Brain microvascular endothelial cell (primary cell): ENCODE measurements around the gene TUBB3.
"Not testable (repeated sequence)": the region's sequence is repeated elsewhere in the genome, so short reads cannot be mapped to it uniquely, and the experiment has no call there.

ENCODE experiments used
- DNase-seq: peaks from one replicate; pipeline ENCODE4 v3.0.0-alpha.2; 2020
- H3K27ac ChIP-seq: fragments of 250-450 bp; sonication (Bioruptor Pico); 2 replicates; pipeline ENCODE4 v1.5.1; 2020; ENCODE audit warnings: mild to moderate bottlenecking, moderate library complexity
- H3K27me3 ChIP-seq: fragments of 250-450 bp; sonication (Bioruptor Pico); replicated peaks from 2 replicates; pipeline ENCODE4 v1.5.1; 2020; ENCODE audit warnings: mild to moderate bottlenecking
- H3K36me3 ChIP-seq: fragments of 250-450 bp; sonication (Bioruptor Pico); replicated peaks from 2 replicates; pipeline ENCODE4 v1.5.1; 2020; ENCODE audit warnings: mild to moderate bottlenecking
- H3K4me3 ChIP-seq: 2 replicates; pipeline ENCODE4 v1.5.1; 2011; ENCODE audit warnings: low read depth, mild to moderate bottlenecking, control low read depth, low read length, moderate library complexity
- in situ Hi-C: cut with HindIII; loops from 2 replicates; pipeline ENCODE4 v1.10.0; 2017; ENCODE audit warnings: low sequenced_read_pairs, low pct_ligation_motif_present
- TF ChIP-seq, protein P1 (sequence below): IDR thresholded peaks from 2 replicates; pipeline ENCODE4 v1.5.1; 2011; ENCODE audit warnings: low read depth, mild to moderate bottlenecking, moderate library complexity, low read length, control low read depth, inconsistent platforms; ENCODE audit errors: missing control alignments

The TUBB3 gene

DNA sequence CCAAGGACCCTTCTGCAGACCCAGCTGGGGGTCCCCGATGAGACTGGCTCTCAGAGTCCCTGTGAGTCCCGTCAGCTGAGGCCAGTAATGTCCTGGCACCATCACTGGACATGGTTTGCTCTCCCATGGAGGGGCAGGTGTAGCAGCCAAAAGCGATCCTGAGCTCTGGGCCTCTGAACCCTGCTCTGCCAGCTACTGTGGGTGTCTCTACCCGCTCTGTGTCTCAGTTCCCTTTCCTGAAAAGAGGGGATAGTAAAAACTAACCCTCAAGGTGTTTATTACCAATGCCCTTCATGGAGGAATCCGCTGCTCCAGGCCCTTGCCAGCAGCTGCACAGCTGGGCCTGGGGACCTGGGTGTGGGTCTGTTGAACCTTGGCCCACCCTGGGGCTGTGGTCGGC, 8.8 kb downstream of the TUBB3 start:
- TF ChIP-seq, protein P1, sequence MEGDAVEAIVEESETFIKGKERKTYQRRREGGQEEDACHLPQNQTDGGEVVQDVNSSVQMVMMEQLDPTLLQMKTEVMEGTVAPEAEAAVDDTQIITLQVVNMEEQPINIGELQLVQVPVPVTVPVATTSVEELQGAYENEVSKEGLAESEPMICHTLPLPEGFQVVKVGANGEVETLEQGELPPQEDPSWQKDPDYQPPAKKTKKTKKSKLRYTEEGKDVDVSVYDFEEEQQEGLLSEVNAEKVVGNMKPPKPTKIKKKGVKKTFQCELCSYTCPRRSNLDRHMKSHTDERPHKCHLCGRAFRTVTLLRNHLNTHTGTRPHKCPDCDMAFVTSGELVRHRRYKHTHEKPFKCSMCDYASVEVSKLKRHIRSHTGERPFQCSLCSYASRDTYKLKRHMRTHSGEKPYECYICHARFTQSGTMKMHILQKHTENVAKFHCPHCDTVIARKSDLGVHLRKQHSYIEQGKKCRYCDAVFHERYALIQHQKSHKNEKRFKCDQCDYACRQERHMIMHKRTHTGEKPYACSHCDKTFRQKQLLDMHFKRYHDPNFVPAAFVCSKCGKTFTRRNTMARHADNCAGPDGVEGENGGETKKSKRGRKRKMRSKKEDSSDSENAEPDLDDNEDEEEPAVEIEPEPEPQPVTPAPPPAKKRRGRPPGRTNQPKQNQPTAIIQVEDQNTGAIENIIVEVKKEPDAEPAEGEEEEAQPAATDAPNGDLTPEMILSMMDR = no peak
- Histone ChIP-seq H3K4me3 (no peak overlapping the region), H3K27ac (no peak overlapping the region), H3K36me3 (peaks cover 75% of the 10 kb centered on the region), H3K27me3 (no peaks in the 10 kb centered on the region)
- in situ Hi-C loops = no loop called here
- DNase-seq = no peak

DNA sequence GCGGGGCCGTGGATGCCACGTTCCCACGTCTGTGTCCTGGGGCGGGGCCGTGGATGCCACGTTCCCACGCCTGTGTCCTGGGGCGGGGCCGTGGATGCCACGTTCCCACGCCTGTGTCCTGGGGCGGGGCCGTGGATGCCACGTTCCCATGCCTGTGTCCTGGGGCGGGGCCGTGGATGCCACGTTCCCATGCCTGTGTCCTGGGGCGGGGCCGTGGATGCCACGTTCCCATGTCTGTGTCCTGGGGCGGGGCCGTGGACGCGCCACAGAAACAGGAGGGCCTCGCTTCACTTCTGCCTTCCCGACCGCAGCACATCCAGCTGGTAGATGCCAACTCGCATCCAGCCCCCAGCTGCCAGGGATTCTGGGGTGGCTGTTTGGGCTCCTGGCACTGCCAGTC, 10.9 kb downstream of the TUBB3 start:
- in situ Hi-C loops, H3K4me3 ChIP-seq, DNase-seq, H3K27ac ChIP-seq, H3K27me3 ChIP-seq: not testable (repeated sequence)
- peaks cover 71% of the 10 kb centered on the region for H3K36me3 ChIP-seq

DNA sequence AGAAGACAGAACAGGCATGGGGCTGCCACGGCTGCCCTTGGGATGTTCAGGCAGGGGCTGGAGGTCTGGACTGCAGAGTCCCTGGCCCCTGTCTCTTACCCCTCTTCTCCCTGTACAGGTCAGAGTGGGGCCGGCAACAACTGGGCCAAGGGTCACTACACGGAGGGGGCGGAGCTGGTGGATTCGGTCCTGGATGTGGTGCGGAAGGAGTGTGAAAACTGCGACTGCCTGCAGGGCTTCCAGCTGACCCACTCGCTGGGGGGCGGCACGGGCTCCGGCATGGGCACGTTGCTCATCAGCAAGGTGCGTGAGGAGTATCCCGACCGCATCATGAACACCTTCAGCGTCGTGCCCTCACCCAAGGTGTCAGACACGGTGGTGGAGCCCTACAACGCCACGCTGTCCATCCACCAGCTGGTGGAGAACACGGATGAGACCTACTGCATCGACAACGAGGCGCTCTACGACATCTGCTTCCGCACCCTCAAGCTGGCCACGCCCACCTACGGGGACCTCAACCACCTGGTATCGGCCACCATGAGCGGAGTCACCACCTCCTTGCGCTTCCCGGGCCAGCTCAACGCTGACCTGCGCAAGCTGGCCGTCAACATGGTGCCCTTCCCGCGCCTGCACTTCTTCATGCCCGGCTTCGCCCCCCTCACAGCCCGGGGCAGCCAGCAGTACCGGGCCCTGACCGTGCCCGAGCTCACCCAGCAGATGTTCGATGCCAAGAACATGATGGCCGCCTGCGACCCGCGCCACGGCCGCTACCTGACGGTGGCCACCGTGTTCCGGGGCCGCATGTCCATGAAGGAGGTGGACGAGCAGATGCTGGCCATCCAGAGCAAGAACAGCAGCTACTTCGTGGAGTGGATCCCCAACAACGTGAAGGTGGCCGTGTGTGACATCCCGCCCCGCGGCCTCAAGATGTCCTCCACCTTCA, 11.7 kb downstream of the TUBB3 start:
- H3K27ac ChIP-seq = no peak overlapping the region
- no peak overlapping the region for H3K4me3 ChIP-seq
- TF ChIP-seq, protein P1 = no peak
- H3K27me3 ChIP-seq = no peaks in the 10 kb centered on the region
- H3K36me3 ChIP-seq = peaks cover 64% of the 10 kb centered on the region
- no peak for DNase-seq
- in situ Hi-C loops = no loop called here

DNA sequence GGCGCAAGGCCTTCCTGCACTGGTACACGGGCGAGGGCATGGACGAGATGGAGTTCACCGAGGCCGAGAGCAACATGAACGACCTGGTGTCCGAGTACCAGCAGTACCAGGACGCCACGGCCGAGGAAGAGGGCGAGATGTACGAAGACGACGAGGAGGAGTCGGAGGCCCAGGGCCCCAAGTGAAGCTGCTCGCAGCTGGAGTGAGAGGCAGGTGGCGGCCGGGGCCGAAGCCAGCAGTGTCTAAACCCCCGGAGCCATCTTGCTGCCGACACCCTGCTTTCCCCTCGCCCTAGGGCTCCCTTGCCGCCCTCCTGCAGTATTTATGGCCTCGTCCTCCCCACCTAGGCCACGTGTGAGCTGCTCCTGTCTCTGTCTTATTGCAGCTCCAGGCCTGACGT, 12.5 kb downstream of the TUBB3 start:
- DNase-seq, H3K27me3 ChIP-seq, in situ Hi-C loops, H3K27ac ChIP-seq, H3K4me3 ChIP-seq: not testable (repeated sequence)
- H3K36me3 ChIP-seq = peaks cover 58% of the 10 kb centered on the region

DNA sequence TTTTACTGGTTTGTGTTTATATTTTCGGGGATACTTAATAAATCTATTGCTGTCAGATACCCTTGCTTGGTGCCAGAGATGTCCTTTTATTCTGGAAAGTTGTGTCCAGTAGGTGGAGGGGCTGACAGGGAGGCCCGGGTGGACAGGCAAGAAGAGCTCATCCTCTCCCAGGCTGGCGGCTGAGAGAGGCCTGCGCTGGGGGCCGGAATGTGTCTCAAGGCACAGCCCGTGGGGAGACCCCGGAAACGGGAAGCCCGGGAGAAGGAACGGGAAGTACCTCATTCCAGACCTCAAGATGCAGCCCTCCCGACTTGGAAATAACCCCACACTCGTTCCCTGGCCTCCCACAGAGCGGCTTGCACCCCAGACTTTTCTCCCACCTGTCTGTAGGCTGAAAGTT, 12.9 kb downstream of the TUBB3 start:
- DNase-seq = no peak
- Histone ChIP-seq H3K36me3 (peaks cover 56% of the 10 kb centered on the region), H3K27me3 (no peaks in the 10 kb centered on the region), H3K4me3 (no peak overlapping the region), H3K27ac (no peak overlapping the region)
- TF ChIP-seq, protein P1 = no peak
- in situ Hi-C loops = no loop called here

DNA sequence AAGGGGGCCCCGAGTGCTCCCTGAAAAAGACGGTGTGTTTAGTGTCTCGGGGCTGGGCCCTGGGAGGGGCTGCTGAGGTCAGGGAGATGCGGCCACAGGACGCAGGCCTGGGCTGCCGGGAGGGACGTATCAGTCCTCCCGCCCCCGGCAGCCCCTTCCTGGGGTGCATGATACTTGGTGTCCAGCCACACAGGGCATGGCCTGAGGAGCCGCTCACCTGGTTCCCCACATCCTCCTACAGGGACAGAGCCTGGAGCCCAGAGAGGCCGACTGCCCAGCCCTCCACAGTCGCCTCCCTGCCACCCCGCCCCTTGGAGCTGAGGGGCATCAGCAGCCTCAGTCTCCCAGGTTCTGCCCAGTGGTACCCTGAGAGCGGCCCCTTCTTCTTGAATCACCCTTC, 13.4 kb downstream of the TUBB3 start:
- Histone ChIP-seq H3K27ac (no peak overlapping the region), H3K27me3 (no peaks in the 10 kb centered on the region), H3K4me3 (no peak overlapping the region), H3K36me3 (peaks cover 51% of the 10 kb centered on the region)
- in situ Hi-C loops = no loop called here
- no peak for DNase-seq
- TF ChIP-seq, protein P1 = no peak

DNA sequence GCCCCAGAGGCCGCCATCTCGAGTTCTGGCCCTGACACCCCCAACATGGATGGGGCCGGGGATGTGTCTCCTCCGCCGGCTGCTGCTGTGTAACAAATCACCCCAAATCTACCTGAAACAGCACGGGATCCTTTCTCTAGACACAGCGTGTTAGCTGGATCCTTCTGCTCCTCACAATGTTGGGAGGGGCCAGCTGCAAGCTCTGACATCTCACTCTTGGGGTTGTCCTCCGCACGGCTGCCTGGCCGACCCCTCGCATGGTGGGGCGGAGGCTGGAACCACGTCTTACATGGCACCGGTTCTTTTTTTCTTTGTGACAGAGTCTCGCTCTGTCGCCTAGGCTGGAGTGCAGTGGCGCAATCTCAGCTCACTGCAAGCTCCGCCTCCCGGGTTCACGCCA, 13.8 kb downstream of the TUBB3 start:
- no peak overlapping the region for H3K27ac ChIP-seq
- in situ Hi-C loops = no loop called here
- no peak overlapping the region for H3K4me3 ChIP-seq
- TF ChIP-seq, protein P1 = no peak
- H3K36me3 ChIP-seq = peaks cover 46% of the 10 kb centered on the region
- H3K27me3 ChIP-seq = no peaks in the 10 kb centered on the region
- no peak for DNase-seq
